B cell (primary cell): ENCODE data around the gene ABHD2. TPM values are rescaled to one million over a fixed set of nuclear protein-coding genes. Genes with fewer than 3 reads are reported as not detected.
"Not testable (repeated sequence)": the region's sequence is repeated elsewhere in the genome, so short reads cannot be mapped to it uniquely, and the experiment has no call there.

Experiments used
- ATAC-seq: fragments of 200-7000 bp; cut with Tn5 transposase; one replicate; pipeline ENCODE4 v1.10.0; 2021; ENCODE audit warnings: low read depth, mild to moderate bottlenecking, moderate number of reproducible peaks, moderate library complexity
- CTCF ChIA-PET: fragments of 350-600 bp; sonication (Branson Sonifier 250); formaldehyde crosslinking; loops from one replicate; lab custom pipeline; 2021; ENCODE audit warnings: antibody characterized with exemption, inconsistent platforms; lab: Charles Lee
- POLR2A ChIA-PET: fragments of 350-600 bp; sonication (Branson Sonifier 250); formaldehyde crosslinking; loops from one replicate; lab custom pipeline; 2021; ENCODE audit warnings: antibody characterized with exemption; lab: Charles Lee
- DNase-seq: peaks from one replicate; pipeline ENCODE4 v3.0.0; 2013
- H2AFZ ChIP-seq: 2 replicates; pipeline ENCODE4 v1.6.1; 2012; ENCODE audit warnings: mild to moderate bottlenecking, low read depth, low read length; ENCODE audit not compliant: insufficient read depth, poor library complexity, severe bottlenecking
- H3K27ac ChIP-seq, 2 donors: 1 replicate in 1 of 2; 2 replicates in 1 of 2; pipeline ENCODE4 v1.5.1; 2012 to 2013; ENCODE audit warnings: low read length in 2 of 2, mild to moderate bottlenecking in 2 of 2, moderate library complexity in 1 of 2
- H3K27me3 ChIP-seq, 4 experiments: fragments of 200-600 bp in 1 of 4; sonication (generic) in 1 of 4; replicated peaks in 1 of 4; 1 replicate in 2 of 4; 2 replicates in 2 of 4; pipeline versions ENCODE4 v1.6.1 to v1.7.0; 2013 to 2016; ENCODE audit warnings: low read length in 3 of 4, mild to moderate bottlenecking in 2 of 4, mixed read lengths in 1 of 4, moderate library complexity in 1 of 4; ENCODE audit not compliant: insufficient read depth in 4 of 4, control insufficient read depth in 3 of 4; ENCODE audit errors: control extremely low read depth in 1 of 4
- H3K36me3 ChIP-seq, 2 experiments: replicated peaks in 1 of 2; 1 replicate in 1 of 2; 2 replicates in 1 of 2; pipeline versions ENCODE4 v1.6.1 to v1.7.1; 2013; ENCODE audit warnings: low read length in 1 of 2; ENCODE audit not compliant: insufficient read depth in 2 of 2, control insufficient read depth in 1 of 2; ENCODE audit errors: control extremely low read depth in 1 of 2, extremely low read depth in 1 of 2
- H3K4me1 ChIP-seq, 2 donors: fragments of 200-600 bp in 1 of 2; sonication (generic) in 1 of 2; 1 replicate in 1 of 2; 2 replicates in 1 of 2; pipeline versions ENCODE4 v1.5.1 to v1.6.1; 2013 to 2017; ENCODE audit warnings: low read length in 2 of 2; ENCODE audit not compliant: control insufficient read depth in 2 of 2, insufficient read depth in 2 of 2
- H3K4me2 ChIP-seq: replicated peaks from 2 replicates; pipeline ENCODE3; 2012; ENCODE audit warnings: mild to moderate bottlenecking, low read depth, low read length; ENCODE audit not compliant: poor library complexity, severe bottlenecking
- H3K4me3 ChIP-seq, 5 experiments: fragments of 200-600 bp in 1 of 5; sonication (generic) in 1 of 5; 1 replicate in 3 of 5; 2 replicates in 2 of 5; pipeline versions ENCODE4 v1.5.1 to v1.7.0; 2011 to 2016; ENCODE audit warnings: low read length in 4 of 5, mild to moderate bottlenecking in 4 of 5, low read depth in 2 of 5, control low read depth in 1 of 5, moderate library complexity in 1 of 5; ENCODE audit not compliant: insufficient read depth in 1 of 5; ENCODE audit errors: control extremely low read depth in 1 of 5, extremely low read depth in 1 of 5
- H3K79me2 ChIP-seq: fragments of 200-600 bp; sonication (generic); one replicate; pipeline ENCODE4 v1.6.0; 2016; ENCODE audit warnings: low read length; ENCODE audit not compliant: control insufficient read depth, insufficient read depth
- H3K9ac ChIP-seq: fragments of 200-600 bp; sonication (generic); 2 replicates; pipeline ENCODE4 v1.6.1; 2017; ENCODE audit warnings: mild to moderate bottlenecking, low read length, moderate library complexity
- H3K9me3 ChIP-seq, 3 donors: one replicate each; pipeline versions ENCODE4 v1.6.1 to v1.7.1; 2013; ENCODE audit warnings: low read length in 2 of 3; ENCODE audit not compliant: control insufficient read depth in 2 of 3, insufficient read depth in 1 of 3; ENCODE audit errors: control extremely low read depth in 1 of 3
- H4K20me1 ChIP-seq: 2 replicates; pipeline ENCODE4 v1.6.0; 2012; ENCODE audit warnings: mild to moderate bottlenecking, low read length; ENCODE audit not compliant: insufficient read depth, control insufficient read depth, poor library complexity, severe bottlenecking
- H3K27ac Mint-ChIP-seq: one replicate; pipeline ENCODE4 v1.8.0; 2021; ENCODE audit warnings: mixed read lengths
- H3K27me3 Mint-ChIP-seq: one replicate; pipeline ENCODE4 v1.8.0; 2021; ENCODE audit warnings: mixed read lengths
- H3K4me1 Mint-ChIP-seq: one replicate; pipeline ENCODE4 v1.8.0; 2021; ENCODE audit warnings: mixed read lengths
- H3K4me3 Mint-ChIP-seq: one replicate; pipeline ENCODE4 v1.8.0; 2021; ENCODE audit warnings: mixed read lengths
- H3K9me3 Mint-ChIP-seq: one replicate; pipeline ENCODE4 v1.8.0; 2022; ENCODE audit warnings: mixed read lengths; ENCODE audit not compliant: insufficient read depth
- EZH2 ChIP-seq: IDR thresholded peaks from 2 replicates; pipeline ENCODE4 v1.6.1; 2012; ENCODE audit warnings: borderline replicate concordance, low read depth, mild to moderate bottlenecking, moderate library complexity, low read length; ENCODE audit not compliant: insufficient read depth, poor library complexity, severe bottlenecking
- WGBS: methylation state at CpG from one replicate; pipeline ENCODE4 v1.1.5; 2013; ENCODE audit warnings: missing lambda C conversion rate; ENCODE audit not compliant: insufficient coverage; 5-methylcytosine and 5-hydroxymethylcytosine counted together
- intact Hi-C: fragments of 100-400 bp; cut with micrococcal nuclease; formaldehyde crosslinking; loops from one replicate; pipeline ENCODE4 v1.10.0; 2022
- polyA plus RNA-seq: library from polyadenylated mRNA; depleted of rRNA; stranded (reverse); fragments of >200 nt; gene quantifications from 2 replicates; pipeline ENCODE4 v1.2.3, GENCODE V29; 2012
- small RNA-seq: library from RNA; depleted of rRNA; stranded (forward); fragments of <200 nt; gene quantifications from one replicate; pipeline ENCODE3, GENCODE V24; 2012; ENCODE audit warnings: low replicate concordance, low read depth; ENCODE audit not compliant: insufficient read length
- total RNA-seq, 2 donors: library from RNA; stranded (reverse); fragments of 120-200 nt in 1 of 2; gene quantifications; 1 replicate in 1 of 2; 2 replicates in 1 of 2; pipeline versions ENCODE4 v1.2.3 to v1.2.4, GENCODE V29; 2013 to 2022
- TF ChIP-seq, protein P1 (sequence below): fragments of 200-600 bp; IDR thresholded peaks from one replicate; pipeline ENCODE4 v1.8.0; 2022; ENCODE audit warnings: antibody characterized with exemption, mild to moderate bottlenecking

Gene ABHD2
- total and polyA plus RNA-seq, 2 donors (not counting 1 experiment from before 2014, with no cell fraction given), result 7.1 to 45.8 TPM

- ChIA-PET CTCF (interaction anchor here (1.0 kb wide), 1 partner anchor 25 kb away, joined by 3 read pairs; no protein-coding TSS in a partner anchor), POLR2A (no interaction called here)
- no peaks in the 10 kb centered on the region for H4K20me1 ChIP-seq
- H2AFZ ChIP-seq, result no peak overlapping the region
- H3K27me3 ChIP-seq, result no peaks in the 10 kb centered on the region
- intact Hi-C loops, result loop anchor here (10.0 kb wide), 3 partner anchors 164 to 784 kb away; partner anchors contain the start of genes ABHD2, MRPL46, MRPS11 and TICRR
- H3K4me1 ChIP-seq, result peaks cover 7 to 11% of the 10 kb centered on the region in 2 donors
- no peak overlapping the region for H3K9ac ChIP-seq
- no peaks in the 10 kb centered on the region for H3K27me3 Mint-ChIP-seq
- no peak overlapping the region for H3K4me2 ChIP-seq
- 100% methylated on average over 1 of the region's 2 CpGs for WGBS
- no peaks in the 10 kb centered on the region for H3K9me3 ChIP-seq
- ATAC-seq (no peak), DNase-seq (no peak)
- H3K36me3 ChIP-seq, result peaks cover 0 to 3% of the 10 kb centered on the region in 2 experiments
- peaks cover 27% of the 10 kb centered on the region for H3K4me1 Mint-ChIP-seq
- no peaks in the 10 kb centered on the region for H3K79me2 ChIP-seq
- no peak overlapping the region for H3K27ac ChIP-seq
- no peak overlapping the region for H3K27ac Mint-ChIP-seq
- H3K4me3 ChIP-seq, result no peak overlapping the region
- H3K9me3 Mint-ChIP-seq, result no peaks in the 10 kb centered on the region
- TF ChIP-seq EZH2, result no peak
- TF ChIP-seq, protein P1, sequence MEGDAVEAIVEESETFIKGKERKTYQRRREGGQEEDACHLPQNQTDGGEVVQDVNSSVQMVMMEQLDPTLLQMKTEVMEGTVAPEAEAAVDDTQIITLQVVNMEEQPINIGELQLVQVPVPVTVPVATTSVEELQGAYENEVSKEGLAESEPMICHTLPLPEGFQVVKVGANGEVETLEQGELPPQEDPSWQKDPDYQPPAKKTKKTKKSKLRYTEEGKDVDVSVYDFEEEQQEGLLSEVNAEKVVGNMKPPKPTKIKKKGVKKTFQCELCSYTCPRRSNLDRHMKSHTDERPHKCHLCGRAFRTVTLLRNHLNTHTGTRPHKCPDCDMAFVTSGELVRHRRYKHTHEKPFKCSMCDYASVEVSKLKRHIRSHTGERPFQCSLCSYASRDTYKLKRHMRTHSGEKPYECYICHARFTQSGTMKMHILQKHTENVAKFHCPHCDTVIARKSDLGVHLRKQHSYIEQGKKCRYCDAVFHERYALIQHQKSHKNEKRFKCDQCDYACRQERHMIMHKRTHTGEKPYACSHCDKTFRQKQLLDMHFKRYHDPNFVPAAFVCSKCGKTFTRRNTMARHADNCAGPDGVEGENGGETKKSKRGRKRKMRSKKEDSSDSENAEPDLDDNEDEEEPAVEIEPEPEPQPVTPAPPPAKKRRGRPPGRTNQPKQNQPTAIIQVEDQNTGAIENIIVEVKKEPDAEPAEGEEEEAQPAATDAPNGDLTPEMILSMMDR, result no peak
- H3K4me3 Mint-ChIP-seq, result no peak overlapping the region
Observed at GRCh38 chr15:89248584-89248983, 160.3 kb downstream of the ABHD2 start.

DNA sequence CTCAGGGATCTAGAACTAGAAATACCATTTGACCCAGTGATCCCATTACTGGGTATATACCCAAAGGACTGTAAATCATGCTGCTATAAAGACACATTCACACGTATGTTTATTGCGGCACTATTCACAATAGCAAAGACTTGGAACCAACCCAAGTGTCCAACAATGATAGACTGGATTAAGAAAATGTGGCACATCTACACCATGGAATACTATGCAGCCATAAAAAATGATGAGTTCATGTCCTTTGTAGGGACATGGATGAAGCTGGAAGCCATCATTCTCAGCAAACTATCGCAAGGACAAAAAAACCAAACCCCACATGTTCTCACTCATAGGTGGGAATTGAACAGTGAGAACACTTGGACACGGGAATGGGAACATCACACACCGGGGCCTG lies 161.9 kb downstream of the ABHD2 start:
- H3K4me1 ChIP-seq, H3K27me3 ChIP-seq, ATAC-seq, DNase-seq, H4K20me1 ChIP-seq, H3K9ac ChIP-seq, H3K36me3 ChIP-seq, H3K27me3 Mint-ChIP-seq, H3K79me2 ChIP-seq, H3K9me3 Mint-ChIP-seq, H3K4me2 ChIP-seq, intact Hi-C loops, H3K4me3 ChIP-seq, H3K27ac ChIP-seq, POLR2A ChIA-PET, CTCF ChIA-PET, H2AFZ ChIP-seq, H3K4me3 Mint-ChIP-seq, H3K9me3 ChIP-seq, H3K27ac Mint-ChIP-seq: not testable (repeated sequence)
- no CpG with 5 or more reads among the region's 5 CpGs for WGBS
- H3K4me1 Mint-ChIP-seq, result peaks cover 12% of the 10 kb centered on the region

Small RNA genes within 50 kb of the gene (small RNA-seq; reads per million reads assigned to genes)
- gene RNU7-195P, result not detected

Other genes with a start within 250 kb of the ABHD2 start
- gene HAPLN3, start 192.9 kb upstream of the ABHD2 start, total RNA-seq, result 4.2 and 7.5 TPM in 2 replicates
- 16.3 and 19.8 TPM in 2 replicates for gene HAPLN3, start 192.9 kb upstream of the ABHD2 start, polyA plus RNA-seq
- gene MFGE8, start 175.1 kb upstream of the ABHD2 start, total RNA-seq, result 26.6 and 28.8 TPM in 2 replicates
- 13.6 and 18.9 TPM in 2 replicates for gene MFGE8, start 175.1 kb upstream of the ABHD2 start, polyA plus RNA-seq
- not detected in 2 replicates for gene RLBP1, start 133.1 kb downstream of the ABHD2 start, total RNA-seq
- gene RLBP1, start 133.1 kb downstream of the ABHD2 start, polyA plus RNA-seq, result not detected in 2 replicates
- gene FANCI, start 155.5 kb downstream of the ABHD2 start, total RNA-seq, result 14.2 and 15.8 TPM in 2 replicates
- gene FANCI, start 155.5 kb downstream of the ABHD2 start, polyA plus RNA-seq, result 2.7 TPM in 2 replicates
- gene POLG, start 246.4 kb downstream of the ABHD2 start, total RNA-seq, result 144 and 151 TPM in 2 replicates
- 81.1 and 92.7 TPM in 2 replicates for gene POLG, start 246.4 kb downstream of the ABHD2 start, polyA plus RNA-seq